HFFc6 (cell line): ENCODE measurements around the gene MED16. TPM values are rescaled to one million over a fixed set of nuclear protein-coding genes. Genes with fewer than 3 reads are reported as not detected.

ENCODE experiments used
- DNase-seq: peaks from one replicate; pipeline ENCODE4 v3.0.0-alpha.2; 2018
- H3K27ac Mint-ChIP-seq: 2 replicates; pipeline ENCODE4 v1.8.0; 2020; ENCODE audit warnings: mild to moderate bottlenecking, mixed read lengths
- H3K27me3 Mint-ChIP-seq: 2 replicates; pipeline ENCODE4 v1.8.0; 2021; ENCODE audit warnings: mild to moderate bottlenecking, moderate library complexity, mixed read lengths; ENCODE audit not compliant: insufficient read depth
- H3K36me3 Mint-ChIP-seq: 2 replicates; pipeline ENCODE4 v1.8.0; 2021; ENCODE audit warnings: low read depth, mixed read lengths
- H3K4me1 Mint-ChIP-seq: 2 replicates; pipeline ENCODE4 v1.8.0; 2020; ENCODE audit warnings: low read depth, mixed read lengths
- H3K4me3 Mint-ChIP-seq: 2 replicates; pipeline ENCODE4 v1.8.0; 2020; ENCODE audit warnings: mild to moderate bottlenecking, moderate library complexity, mixed read lengths
- H3K9me3 Mint-ChIP-seq: 2 replicates; pipeline ENCODE4 v1.8.0; 2020; ENCODE audit warnings: mild to moderate bottlenecking, mixed read lengths
- CTCF ChIP-seq: fragments of 200-600 bp; sonication (generic); IDR thresholded peaks from 2 replicates; pipeline ENCODE4 v1.5.0; 2021; ENCODE audit warnings: antibody characterized with exemption, mild to moderate bottlenecking
- total RNA-seq, 6 experiments: library from RNA; stranded (reverse); fragmentation: NEBNext Ultra II Directional; extraction: Animal tissue kit (Norgen Biotek cat#: 25700); gene quantifications; 2 replicates in 1 of 6; 3 replicates in 5 of 6; pipeline ENCODE4 v1.2.3, GENCODE V29; 2021

The MED16 gene
- total RNA-seq, 6 experiments from 2014 or later = 58.1 to 91.0 (median 70.9) TPM

GRCh38 chr19:868458-869244 is 24.3 kb downstream of the MED16 start:
- peaks cover 16% of the 10 kb centered on the region for H3K4me1 Mint-ChIP-seq
- peaks cover 9% of the 10 kb centered on the region for H3K36me3 Mint-ChIP-seq
- DNase-seq = no peak
- peak overlapping the region; percentile 91 for H3K27ac Mint-ChIP-seq
- no peak for TF ChIP-seq CTCF
- H3K9me3 Mint-ChIP-seq = no peaks in the 10 kb centered on the region
- peaks cover 9% of the 10 kb centered on the region for H3K27me3 Mint-ChIP-seq
- no peak overlapping the region for H3K4me3 Mint-ChIP-seq

- TF ChIP-seq CTCF = no peak
- Mint-ChIP-seq H3K4me1 (peaks cover 16% of the 10 kb centered on the region), H3K4me3 (no peak overlapping the region)
Observed at GRCh38 chr19:867855-868457, 25.0 kb downstream of the MED16 start.

GRCh38 chr19:867301-867793 is 25.6 kb downstream of the MED16 start:
- H3K4me1 Mint-ChIP-seq = peaks cover 16% of the 10 kb centered on the region
- H3K36me3 Mint-ChIP-seq = peaks cover 9% of the 10 kb centered on the region
- peaks cover 7% of the 10 kb centered on the region for H3K27me3 Mint-ChIP-seq
- DNase-seq = no peak
- no peak overlapping the region for H3K4me3 Mint-ChIP-seq
- H3K9me3 Mint-ChIP-seq = 0 out of 2 replicates have a peak, but pooled peaks cover 3% of the 10 kb centered on the region
- no peak for TF ChIP-seq CTCF
- peak overlapping the region; percentile 63 for H3K27ac Mint-ChIP-seq

More at GRCh38 chr19:867855-868457, 25.0 kb downstream of the MED16 start:
- peak overlapping the region; percentile 63 for H3K27ac Mint-ChIP-seq
- H3K9me3 Mint-ChIP-seq = no peaks in the 10 kb centered on the region
- DNase-seq = no peak
- peaks cover 7% of the 10 kb centered on the region for H3K27me3 Mint-ChIP-seq
- H3K36me3 Mint-ChIP-seq = peaks cover 9% of the 10 kb centered on the region

- Mint-ChIP-seq H3K9me3 (0 out of 2 replicates have a peak, but pooled peaks cover 3% of the 10 kb centered on the region), H3K27ac (no peak overlapping the region), H3K4me1 (peaks cover 16% of the 10 kb centered on the region), H3K36me3 (peaks cover 9% of the 10 kb centered on the region), H3K27me3 (peaks cover 7% of the 10 kb centered on the region), H3K4me3 (no peak overlapping the region)
- DNase-seq = no peak
- TF ChIP-seq CTCF = no peak
Observed at GRCh38 chr19:866769-867300, 26.2 kb downstream of the MED16 start.

- Mint-ChIP-seq H3K4me3 (no peak overlapping the region), H3K36me3 (peaks cover 9% of the 10 kb centered on the region), H3K27ac (no peak overlapping the region), H3K4me1 (no peaks in the 10 kb centered on the region; the same call in 1 of the 2 replicates), H3K27me3 (peaks cover 7% of the 10 kb centered on the region; the same call in 1 of the 2 replicates), H3K9me3 (0 out of 2 replicates have a peak, but pooled peaks cover 3% of the 10 kb centered on the region)
- no peak for DNase-seq
- no peak for TF ChIP-seq CTCF
Observed at GRCh38 chr19:863315-863620, 29.7 kb downstream of the MED16 start.
